OCI-M2 (cell line): ENCODE measurements around the gene OTOGL.
"Not testable (repeated sequence)": the region's sequence is repeated elsewhere in the genome, so short reads cannot be mapped to it uniquely, and the experiment has no call there.

Experiments used
- DNase-seq: peaks from one replicate; lab custom pipeline; 2025; ENCODE audit not compliant: unreplicated experiment; lab: John Stamatoyannopoulos, UW

Gene OTOGL

DNA sequence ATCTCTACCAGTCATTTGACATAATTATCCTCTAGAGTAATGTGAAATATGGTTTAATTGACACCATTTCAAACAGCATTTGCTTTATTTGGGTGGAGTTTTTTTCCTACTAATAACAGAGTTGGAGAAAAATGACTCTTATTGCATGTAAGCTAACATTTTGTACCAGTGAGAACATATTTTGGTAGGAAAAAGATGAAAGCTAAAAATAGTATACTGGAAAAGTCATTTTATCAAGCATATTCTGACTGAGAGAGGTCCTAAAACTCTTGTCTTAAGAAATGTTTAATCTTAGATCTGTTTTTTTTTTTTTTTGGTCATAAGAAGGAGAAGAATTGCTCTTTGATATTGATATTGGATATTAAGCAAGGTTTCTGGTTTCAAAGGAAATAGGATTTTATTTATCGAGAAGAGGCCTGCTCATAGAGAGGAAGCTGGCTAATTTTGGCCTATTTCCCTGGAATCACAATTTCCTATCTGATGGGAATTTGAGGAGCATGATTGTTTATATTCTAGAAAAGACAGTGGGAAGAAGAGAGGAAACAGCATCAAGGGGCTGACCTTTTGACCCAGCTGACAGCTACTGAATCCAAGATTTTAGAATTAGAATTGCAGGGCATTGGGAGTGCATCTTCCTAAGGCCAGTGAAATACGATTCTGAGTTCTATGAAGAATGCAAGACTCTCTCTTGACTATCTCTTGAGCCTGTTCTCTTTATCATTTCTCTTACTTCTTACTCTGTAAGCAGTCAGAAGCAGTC, 19.4 kb downstream of the OTOGL start:
- DNase-seq: no peak

DNA sequence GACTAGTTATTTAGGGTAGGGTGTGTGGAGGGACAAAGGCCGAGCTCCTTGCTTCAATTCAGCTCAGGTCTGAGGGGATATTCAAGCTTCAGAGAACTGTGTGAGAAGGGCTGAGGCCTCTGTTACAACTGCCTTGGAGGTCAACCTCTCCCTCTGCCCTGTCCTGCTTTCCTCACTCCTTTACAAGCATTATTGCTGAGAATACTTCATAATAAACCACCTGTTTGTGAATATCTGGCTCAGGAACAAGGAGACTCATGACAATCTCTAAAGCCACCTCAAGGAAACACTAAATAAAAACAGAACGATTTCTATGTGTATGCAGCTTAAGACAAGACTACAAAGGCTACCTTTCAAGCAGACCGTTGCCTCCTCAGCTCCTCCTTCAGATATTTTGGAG, 21.7 kb downstream of the OTOGL start:
- DNase-seq: no peak

DNA sequence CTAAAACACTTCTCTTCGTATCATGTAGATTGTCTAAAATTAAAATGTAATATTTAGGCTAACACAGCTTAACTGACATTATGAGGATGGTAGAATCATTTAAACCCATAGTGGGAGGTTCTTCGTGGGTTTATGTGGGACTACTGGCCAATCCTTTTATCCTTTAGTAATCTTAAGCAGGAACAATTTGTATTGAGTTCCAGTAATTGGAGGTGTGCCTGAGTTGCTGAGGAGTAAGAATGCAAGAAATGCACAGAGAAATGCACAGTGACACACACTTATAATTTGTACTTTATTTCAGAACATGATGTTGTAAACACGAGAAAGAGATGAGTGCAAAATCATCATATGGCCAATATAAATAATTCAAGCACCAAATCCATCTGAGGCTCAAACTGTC, 22.3 kb downstream of the OTOGL start:
- DNase-seq: no peak

DNA sequence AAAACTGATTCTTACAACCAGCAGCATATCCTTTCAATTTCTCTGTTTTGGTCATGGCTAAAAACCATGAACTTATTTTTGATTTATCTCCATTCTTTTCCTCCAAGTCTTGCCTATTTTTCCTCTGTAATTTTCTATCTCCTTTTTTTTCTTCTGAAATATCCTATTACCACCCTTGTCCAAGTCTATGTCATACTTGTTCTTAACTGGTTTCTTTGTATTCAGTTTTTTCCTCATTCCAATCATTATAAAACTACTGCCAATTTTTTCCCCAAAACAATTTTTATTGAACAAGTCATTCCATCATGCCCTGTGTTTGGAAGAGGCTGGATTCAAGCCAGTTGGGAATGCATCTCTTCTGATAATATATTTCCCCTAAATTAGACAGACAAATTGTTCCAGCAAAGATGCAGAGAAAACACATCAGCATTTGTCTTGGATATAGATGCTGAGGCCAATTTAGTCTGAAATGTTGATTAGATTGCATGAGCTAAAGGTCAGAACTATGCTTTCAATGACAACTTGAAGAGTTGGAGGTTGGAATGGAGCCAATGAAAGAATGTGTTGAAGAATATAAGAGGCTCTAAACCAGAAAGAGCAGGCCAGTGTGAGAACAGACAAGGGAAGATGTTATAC, 30.7 kb downstream of the OTOGL start:
- DNase-seq: no peak

DNA sequence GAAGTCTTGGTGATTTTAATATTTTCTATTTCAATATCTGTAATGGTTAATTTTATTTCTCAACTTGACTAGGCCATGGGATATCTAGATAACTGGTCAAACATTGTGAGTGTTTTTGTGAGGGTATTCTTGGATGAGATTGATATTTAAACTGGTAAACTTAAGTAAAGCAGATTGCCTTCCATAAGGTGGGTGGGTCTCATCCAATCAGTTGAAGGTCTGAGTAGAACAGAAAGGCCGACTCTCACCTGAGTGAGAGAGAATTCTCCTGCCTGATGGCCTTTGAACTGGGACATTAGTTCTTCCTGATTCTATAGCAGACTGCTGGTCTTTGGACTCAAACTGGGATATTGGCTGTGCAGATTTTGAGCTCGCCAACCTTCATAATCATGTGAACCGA, 36.3 kb downstream of the OTOGL start:
- DNase-seq: no peak

DNA sequence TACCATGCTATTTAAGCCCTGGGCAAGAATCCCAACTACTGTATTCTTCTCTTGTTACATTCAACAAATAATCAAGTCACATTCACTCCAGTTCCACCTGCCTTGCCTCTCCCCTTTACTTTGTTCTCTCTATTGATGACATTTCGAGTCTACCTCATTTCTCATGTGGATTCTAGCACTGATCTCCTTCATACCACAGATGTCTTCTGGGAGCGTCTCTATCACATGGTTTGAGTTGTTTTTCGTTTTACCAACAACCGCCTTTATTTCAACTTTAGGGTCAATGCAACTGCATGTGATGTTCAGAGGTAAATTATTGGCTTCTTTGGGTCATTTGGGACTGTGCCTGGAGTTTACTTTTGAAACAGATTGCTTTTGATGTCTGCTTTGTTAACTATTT, 40.7 kb downstream of the OTOGL start:
- DNase-seq: no peak

DNA sequence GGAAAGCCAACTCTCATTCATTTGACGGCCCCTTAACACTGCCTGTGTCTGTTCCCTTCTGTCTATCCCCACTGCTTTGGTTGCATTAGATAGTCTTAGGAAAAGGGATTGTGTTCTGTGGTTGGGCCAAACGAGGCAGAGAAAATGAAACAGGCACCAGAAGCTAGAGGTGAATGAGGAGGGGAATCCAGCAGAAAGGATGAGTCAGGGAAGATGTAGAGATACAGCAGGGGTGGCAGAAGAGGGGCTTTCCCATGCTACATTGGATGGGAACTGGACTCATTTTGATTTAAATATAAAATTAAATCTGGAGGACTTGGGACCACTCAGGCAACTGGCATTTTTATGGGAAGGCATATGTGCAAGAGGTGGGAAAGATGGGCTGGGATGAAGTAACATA, 43.3 kb downstream of the OTOGL start:
- DNase-seq: no peak

DNA sequence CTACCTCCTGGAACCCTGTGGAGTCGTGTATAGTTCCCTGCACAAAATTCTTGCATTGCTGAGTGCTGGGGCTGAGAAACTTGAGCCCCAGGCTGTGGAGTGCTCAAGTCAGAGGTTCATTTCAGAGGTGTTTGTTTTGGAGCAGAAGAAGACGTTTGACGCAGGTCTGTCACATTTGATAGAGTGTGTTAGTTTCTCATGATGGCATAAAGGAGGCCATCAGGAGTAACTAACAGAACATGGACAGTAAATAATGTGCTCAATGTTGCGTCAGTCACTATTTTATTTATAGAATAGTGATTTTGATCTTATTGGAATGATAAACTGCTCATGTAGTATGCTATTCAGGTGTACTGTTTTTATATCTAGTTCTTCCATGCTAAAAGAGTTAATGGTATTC, 44.2 kb downstream of the OTOGL start:
- DNase-seq: no peak

DNA sequence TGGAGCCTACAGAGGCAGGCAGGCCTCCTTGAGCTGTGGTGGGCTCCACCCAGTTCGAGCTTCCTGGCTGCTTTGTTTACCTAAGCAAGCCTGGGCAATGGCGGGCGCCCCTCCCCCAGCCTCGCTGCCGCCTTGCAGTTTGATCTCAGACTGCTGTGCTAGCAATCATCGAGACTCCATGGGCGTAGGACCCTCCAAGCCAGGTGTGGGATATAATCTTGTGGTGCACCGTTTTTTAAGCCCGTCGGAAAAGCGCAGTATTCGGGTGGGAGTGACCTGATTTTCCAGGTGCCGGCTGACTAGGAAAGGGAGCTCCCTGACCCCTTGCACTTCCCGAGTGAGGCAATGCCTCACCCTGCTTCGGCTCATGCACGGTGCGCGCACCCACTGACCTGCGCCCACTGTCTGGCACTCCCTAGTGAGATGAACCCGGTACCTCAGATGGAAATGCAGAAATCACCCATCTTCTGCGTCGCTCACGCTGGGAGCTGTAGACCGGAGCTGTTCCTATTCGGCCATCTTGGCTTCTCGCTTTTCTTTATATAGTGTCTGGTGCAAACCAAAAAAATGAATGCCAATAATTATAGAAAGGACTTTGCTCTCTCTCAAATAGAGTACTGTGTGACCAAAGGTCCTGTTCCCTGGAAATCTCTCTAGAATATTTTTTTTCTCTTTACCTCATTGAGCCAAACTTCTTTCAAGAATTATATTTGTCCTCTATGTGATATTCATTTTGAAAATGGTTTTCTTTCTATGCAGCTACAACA, 50.4 kb downstream of the OTOGL start:
- DNase-seq: not testable (repeated sequence)

DNA sequence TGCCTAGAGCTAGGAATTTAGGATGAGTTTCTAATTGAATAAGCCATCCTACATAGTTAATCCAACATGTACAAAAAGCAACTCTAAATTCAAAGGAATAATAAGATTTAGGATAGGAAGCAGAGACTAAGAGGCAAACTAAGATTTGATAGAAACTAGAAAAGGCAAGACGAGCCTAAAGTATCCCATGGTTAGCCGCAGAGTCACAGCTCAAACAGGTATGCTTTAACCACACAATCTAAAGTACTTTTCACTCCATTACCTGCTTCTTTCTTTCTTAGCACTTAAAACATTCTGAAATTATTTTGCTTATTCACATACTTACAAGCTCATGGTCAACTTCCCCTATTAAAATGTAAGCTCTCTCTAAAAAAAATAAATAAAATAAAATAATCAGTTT, 51.8 kb downstream of the OTOGL start:
- no peak for DNase-seq

DNA sequence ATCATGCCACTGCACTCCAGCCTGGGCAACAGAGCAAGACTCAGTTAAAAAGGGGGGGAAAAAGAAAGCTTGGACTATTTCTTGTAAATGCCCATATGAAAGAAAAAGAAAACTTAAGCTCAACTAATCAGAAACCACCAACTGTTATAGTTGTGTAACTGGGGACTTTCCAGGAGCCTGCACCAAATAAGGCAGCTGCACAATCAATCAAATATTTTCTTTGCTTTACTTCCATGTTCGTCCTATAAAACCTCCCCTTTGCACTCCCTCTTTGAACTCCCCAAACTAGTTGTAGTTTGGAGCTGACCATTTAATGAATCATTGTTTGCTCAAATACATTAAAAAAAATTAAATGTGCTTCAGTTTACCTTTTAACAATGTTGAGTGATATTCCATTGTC, 54.9 kb downstream of the OTOGL start:
- DNase-seq: no peak

DNA sequence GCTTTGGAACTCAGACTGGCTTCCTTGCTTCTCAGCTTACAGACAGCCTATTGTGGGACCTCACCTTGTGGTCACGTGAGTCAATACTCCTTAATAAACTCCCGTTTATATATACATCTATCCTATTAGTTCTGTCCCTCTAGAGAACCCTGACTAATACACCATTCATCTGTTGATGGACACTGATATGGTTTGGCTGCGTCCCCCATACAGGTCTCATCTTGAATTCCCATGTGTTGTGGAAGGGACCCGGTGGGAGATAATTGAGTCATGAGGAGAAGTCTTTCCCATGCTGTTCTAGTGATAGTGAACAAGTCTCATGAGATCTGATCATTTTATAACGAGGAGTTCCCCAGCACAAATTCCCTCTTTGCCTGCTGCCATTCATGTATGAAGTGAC, 57.0 kb downstream of the OTOGL start:
- no peak for DNase-seq

DNA sequence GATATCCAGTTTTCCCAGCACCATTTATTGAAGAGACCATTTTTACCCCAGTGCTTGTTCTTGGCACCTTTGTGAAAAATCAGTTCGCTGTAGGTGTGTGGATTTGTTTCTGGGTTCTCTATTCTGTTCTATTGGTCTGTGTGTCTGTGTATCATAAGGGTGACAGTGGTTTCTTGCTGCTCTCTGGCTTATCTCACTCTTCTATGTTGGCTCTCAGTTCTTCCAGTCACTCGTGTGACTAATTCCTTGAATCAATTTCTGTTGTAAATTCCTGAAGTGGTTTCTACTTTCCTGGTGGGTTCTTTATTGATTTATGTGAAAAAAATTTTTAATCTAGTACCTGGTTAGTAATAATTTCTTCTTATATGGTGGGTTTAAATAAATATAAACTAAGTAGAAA, 58.3 kb downstream of the OTOGL start:
- no peak for DNase-seq

DNA sequence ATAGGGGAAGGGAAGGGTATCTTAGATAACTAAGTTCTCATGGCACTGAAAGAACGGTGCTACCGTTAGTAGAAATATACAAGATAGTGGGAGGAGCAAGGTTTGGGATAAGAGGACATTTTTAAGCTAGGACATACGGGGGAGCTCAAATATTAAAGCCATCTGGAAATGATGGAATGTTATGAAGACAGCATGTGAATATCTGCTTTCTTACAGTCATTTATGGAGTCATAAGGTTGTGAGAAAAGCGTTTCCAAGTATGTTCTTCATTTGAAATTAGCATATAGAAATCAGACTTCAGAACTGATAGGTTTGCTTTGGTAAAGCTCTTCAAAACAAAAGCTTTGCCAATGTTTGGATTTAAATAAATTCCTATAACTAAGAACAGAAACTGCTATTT, 62.3 kb downstream of the OTOGL start:
- DNase-seq: no peak

DNA sequence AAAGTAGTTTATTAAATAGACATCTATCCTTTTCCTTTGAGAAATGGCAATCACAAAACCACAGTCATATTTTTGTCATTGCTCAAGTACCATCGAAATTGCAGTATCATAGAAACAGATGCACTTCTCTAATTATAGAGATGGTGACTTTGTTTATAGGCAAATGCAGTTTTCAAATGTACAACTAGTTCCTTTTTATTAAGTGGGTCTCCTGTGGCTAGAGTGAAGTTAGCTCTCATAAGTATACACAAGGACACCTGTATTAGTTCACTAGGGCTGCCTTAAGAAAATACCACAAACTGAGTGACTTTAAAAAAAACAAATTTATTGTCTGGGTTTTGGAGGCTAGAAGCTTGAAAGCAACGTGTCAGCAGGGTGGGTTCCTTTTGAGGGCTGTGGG, 62.8 kb downstream of the OTOGL start:
- DNase-seq: no peak

DNA sequence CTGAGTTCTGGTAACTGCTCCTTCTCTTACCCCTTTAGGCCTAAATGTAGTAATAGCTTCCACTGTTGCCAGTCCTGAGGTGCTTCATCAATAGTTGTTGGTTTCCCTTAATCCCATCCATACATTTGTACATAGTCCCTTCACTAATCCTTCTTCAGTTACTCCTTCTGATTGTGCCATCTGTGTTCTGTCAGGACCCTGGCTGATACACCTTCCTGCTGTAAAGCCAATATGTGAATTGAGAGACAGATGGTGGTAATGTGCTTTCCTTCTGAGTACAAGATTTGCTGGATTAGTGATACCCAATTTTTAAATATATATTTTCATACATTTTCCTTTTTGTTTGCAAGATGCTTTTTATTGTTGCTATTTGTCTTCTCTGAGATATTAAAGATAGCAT, 66.4 kb downstream of the OTOGL start:
- no peak for DNase-seq

DNA sequence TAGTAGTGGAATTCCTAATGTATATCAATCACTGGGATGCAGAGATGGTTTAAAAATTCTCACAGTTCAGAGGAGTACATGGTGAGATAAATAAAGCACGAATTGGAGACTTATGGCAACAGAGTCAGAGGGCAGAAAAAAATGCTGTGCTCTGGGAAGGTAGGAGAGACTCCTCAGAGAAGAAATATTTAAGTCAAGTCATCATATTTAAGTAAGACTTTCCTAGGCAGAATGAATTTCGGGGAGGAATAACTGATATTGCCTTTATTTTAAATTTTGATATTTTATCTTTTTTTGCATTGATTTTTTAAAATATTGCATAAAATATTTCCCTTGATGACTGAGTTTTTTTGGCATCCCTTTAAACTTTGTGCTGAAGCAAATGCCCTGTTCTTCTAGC, 67.4 kb downstream of the OTOGL start:
- DNase-seq: no peak

DNA sequence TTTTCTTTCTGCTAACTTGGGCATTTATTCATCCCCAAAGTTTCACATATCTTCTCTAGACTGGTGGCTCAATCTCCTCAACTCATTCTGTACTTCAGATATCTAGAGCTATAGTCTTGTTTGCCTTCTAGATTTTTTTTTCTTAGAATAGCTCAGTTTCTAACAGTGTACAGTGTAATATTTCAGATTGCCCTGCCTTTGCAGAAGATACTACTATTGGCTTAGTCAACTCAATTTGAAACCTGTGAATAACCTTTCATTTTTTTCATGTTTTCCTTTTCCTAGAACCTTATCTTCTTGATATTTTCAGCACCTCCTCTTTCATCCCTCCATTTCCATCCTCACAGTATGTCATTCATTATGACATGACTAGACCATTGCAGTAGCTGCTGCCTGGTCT, 69.6 kb downstream of the OTOGL start:
- no peak for DNase-seq

DNA sequence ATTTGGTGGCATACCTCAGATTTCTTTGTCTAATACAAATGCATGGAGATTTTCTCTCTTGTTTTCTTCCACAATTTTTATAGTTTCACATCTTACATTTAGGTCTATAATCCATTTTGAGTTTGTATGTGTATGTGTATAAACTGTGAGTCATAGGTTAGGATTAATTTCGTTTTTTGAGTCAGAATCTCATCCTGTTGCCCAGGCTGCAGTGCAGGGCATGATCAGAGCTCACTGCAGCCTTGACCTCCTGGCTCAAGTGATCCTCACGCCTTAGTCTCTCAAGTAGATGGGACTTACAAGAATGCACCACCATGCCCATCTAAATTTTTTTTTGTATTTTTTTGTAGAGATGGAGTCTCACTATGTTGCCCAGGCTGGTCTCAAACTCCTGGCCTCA, 71.6 kb downstream of the OTOGL start:
- no peak for DNase-seq

DNA sequence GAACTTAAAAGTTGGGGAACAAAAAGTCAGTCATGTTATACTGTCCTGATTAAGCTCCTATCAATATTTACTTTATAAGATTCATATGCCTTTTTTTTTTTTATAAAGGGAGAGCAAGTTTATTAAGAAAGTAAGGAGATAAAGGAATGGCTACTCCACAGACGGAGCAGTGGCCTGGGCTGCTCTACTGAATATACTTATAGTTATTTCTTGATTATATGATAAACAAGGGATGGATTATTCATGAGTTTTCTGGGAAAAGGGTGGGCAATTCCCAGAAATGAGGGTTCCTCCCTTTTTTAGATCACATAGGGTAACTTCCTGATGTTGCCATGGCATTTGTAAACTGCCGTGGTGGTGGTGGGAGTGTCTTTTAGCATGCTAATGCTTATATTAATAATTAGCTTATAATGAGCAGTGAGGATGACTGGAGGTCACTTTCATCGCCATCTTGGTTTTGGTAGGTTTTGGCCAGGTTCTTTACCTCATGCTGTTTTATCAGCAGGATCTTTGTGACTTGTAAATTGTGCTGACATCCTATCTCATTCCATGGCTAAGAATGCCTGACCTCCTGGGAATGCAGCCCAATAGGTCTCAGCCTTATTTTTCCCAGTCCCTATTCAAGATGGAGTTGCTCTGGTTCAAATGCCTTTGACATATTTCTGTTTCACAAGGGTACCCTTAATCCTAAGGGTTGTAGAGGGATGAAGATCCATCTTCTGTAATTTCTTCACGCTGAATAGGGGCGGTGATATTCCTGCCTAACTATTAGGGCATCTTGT, 73.9 kb downstream of the OTOGL start:
- DNase-seq: no peak

DNA sequence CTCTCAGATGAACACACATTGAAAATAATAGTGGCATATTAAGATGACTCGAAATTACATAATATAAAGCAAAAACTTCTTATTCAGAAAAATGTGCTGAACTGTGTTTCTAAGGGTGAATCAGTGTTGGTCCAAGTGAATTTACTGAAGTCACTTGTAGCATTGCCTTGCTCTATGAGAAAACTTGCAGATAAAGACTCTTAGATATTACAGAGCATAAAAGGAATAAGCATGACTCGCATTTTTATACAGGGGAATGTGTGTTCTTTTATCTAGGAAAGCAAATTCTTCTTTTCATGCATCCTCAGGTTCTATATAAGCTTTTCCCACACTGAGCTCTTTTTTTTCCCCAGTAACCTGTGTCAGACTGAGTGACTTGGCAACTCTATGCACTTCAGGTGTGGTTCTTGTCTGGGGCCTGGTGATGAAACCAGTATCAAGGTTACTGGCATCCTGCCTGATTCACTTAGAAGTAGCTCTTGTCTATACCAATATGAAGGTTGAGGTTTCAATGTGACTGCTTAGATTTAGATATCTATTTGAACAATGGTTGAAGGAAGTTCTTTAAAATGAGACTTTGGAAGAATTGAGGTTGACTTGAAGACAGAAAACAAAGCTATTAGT, 76.1 kb downstream of the OTOGL start:
- DNase-seq: no peak
